Measurements from ENCODE around the gene FNTB.

Gene FNTB

GRCh38 chr14:64986648-64987437, at the start of gene FNTB:
Gene FNTB (plus strand): TSS chr14:64986895. CDS start chr14:64986954, 59 bp downstream.
- peak; percentile 84 to 91 (median 88) for DNase-seq (ENCODE audit: low read depth in 3 of 3)

GRCh38 chr14:64937171-64937820, 49.4 kb upstream of the FNTB start:
- no peak for DNase-seq (ENCODE audit: low read depth in 3 of 3)

- no peak for DNase-seq (ENCODE audit: low read depth in 3 of 3)
Measured at GRCh38 chr14:64937821-64938193, 48.9 kb upstream of the FNTB start.

- no peak for DNase-seq (ENCODE audit: low read depth in 3 of 3)
Measured at GRCh38 chr14:64938972-64939816, 47.5 kb upstream of the FNTB start.

- no peak for DNase-seq (ENCODE audit: low read depth in 3 of 3)
Measured at GRCh38 chr14:64939817-64940190, 46.9 kb upstream of the FNTB start.

- no peak for DNase-seq (ENCODE audit: low read depth in 3 of 3)
Measured at GRCh38 chr14:64940336-64940910, 46.3 kb upstream of the FNTB start.

- no peak for DNase-seq (ENCODE audit: low read depth in 3 of 3)
Measured at GRCh38 chr14:64942531-64943111, 44.1 kb upstream of the FNTB start, which contains the start of gene GPX2. Gene GPX2 (minus strand): TSS chr14:64942745. CDS start chr14:64942726, 19 bp downstream.

- DNase-seq (ENCODE audit: low read depth in 3 of 3) = no peak
Measured at GRCh38 chr14:64943556-64943955, 43.1 kb upstream of the FNTB start.

GRCh38 chr14:64944041-64944440, 42.7 kb upstream of the FNTB start:
- DNase-seq (ENCODE audit: low read depth in 3 of 3) = no peak

GRCh38 chr14:64944861-64945260, 41.8 kb upstream of the FNTB start:
- no peak for DNase-seq (ENCODE audit: low read depth in 3 of 3)

GRCh38 chr14:64945431-64946178, 41.1 kb upstream of the FNTB start:
- DNase-seq (ENCODE audit: low read depth in 3 of 3) = no peak

- no peak for DNase-seq (ENCODE audit: low read depth in 3 of 3)
Measured at GRCh38 chr14:64946310-64947045, 40.2 kb upstream of the FNTB start.

- DNase-seq (ENCODE audit: low read depth in 3 of 3) = no peak
Measured at GRCh38 chr14:64947710-64948611, 38.7 kb upstream of the FNTB start.

- no peak for DNase-seq (ENCODE audit: low read depth in 3 of 3)
Measured at GRCh38 chr14:64948612-64949210, 38.0 kb upstream of the FNTB start.

- DNase-seq (ENCODE audit: low read depth in 3 of 3) = no peak
Measured at GRCh38 chr14:64950889-64951288, 35.8 kb upstream of the FNTB start.

- no peak for DNase-seq (ENCODE audit: low read depth in 3 of 3)
Measured at GRCh38 chr14:64951291-64951690, 35.4 kb upstream of the FNTB start.

GRCh38 chr14:64951724-64952123, 35.0 kb upstream of the FNTB start:
- no peak for DNase-seq (ENCODE audit: low read depth in 3 of 3)

GRCh38 chr14:64952598-64953309, 33.9 kb upstream of the FNTB start:
- no peak for DNase-seq (ENCODE audit: low read depth in 3 of 3)
